DOHH2 (cell line): Measurements from ENCODE around the gene BUB1.

ENCODE experiments used
- CTCF ChIP-seq: fragments of 200-600 bp; sonication (generic); IDR thresholded peaks from one replicate; pipeline ENCODE4 v1.5.1; 2014; ENCODE audit warnings: antibody characterized with exemption, mild to moderate bottlenecking, low read depth, low read length; ENCODE audit not compliant: poor library complexity, severe bottlenecking
- EZH2phosphoT487 ChIP-seq: fragments of 200-600 bp; sonication (generic); IDR thresholded peaks from 2 replicates; pipeline ENCODE4 v1.6.1; 2017; ENCODE audit warnings: borderline replicate concordance, mild to moderate bottlenecking, antibody characterized with exemption, low read length, moderate library complexity, mixed read lengths

- TF ChIP-seq CTCF (no peak), EZH2phosphoT487 (no peak)
Measured at GRCh38 chr2:110674620-110675555, 3.0 kb downstream of the BUB1 start.
